Measurements from ENCODE around the gene BMP5. TPM values are rescaled to one million over a fixed set of nuclear protein-coding genes. Genes with fewer than 3 reads are reported as not detected.
A peak's percentile ranks its signal among the peaks of the same experiment; 100 is the strongest.

The BMP5 gene
- total RNA-seq, 2 donors from 2014 or later, result 0.80 to 2.1 TPM

GRCh38 chr6:55866128-55866527, 9.3 kb downstream of the BMP5 start:
- peak; percentile 8 for DNase-seq (ENCODE audit: low spot score)
- intact Hi-C loops (cut with DNase I), result loop anchor here (10.0 kb wide), 1 partner anchor 201 kb away; no protein-coding TSS in a partner anchor
- TF ChIP-seq POLR2A (IDR thresholded peaks at IDR 0.05) (no peak), POLR2AphosphoS5 (IDR thresholded peaks at IDR 0.05) (no peak)
- no peak overlapping the region for H3K4me3 ChIP-seq
- no peaks in the 10 kb centered on the region for H3K36me3 ChIP-seq
- whole genome bisulfite sequencing, result 83% methylated on average over 2 of the region's 2 CpGs
- H3K4me1 ChIP-seq (replicated peaks), result no peaks in the 10 kb centered on the region
- no peaks in the 10 kb centered on the region for H3K9me3 ChIP-seq
- H3K27ac ChIP-seq, result no peak overlapping the region
- no peaks in the 10 kb centered on the region for H3K27me3 ChIP-seq (replicated peaks; ENCODE audit: insufficient read depth)

- no peaks in the 10 kb centered on the region for H3K4me1 ChIP-seq (replicated peaks)
- no peak overlapping the region for H3K27ac ChIP-seq
- intact Hi-C loops (cut with DNase I), result no loop called here
- H3K27me3 ChIP-seq (replicated peaks; ENCODE audit: insufficient read depth), result no peaks in the 10 kb centered on the region
- no peak for TF ChIP-seq CTCF (IDR thresholded peaks at IDR 0.05)
- no peak overlapping the region for H3K4me3 ChIP-seq
- WGBS, result 66% methylated on average over 7 of the region's 7 CpGs
- no peaks in the 10 kb centered on the region for H3K9me3 ChIP-seq
- no peak for DNase-seq (ENCODE audit: low spot score)
- no peaks in the 10 kb centered on the region for H3K36me3 ChIP-seq
Observed at GRCh38 chr6:55853008-55854001, 22.1 kb downstream of the BMP5 start.

- no peak for TF ChIP-seq CTCF (IDR thresholded peaks at IDR 0.05)
- TF ChIP-seq POLR2A (IDR thresholded peaks at IDR 0.05), result no peak
- no peak for TF ChIP-seq POLR2AphosphoS5 (IDR thresholded peaks at IDR 0.05)
- H3K4me3 ChIP-seq, result no peak overlapping the region
- H3K27ac ChIP-seq, result no peak overlapping the region
- H3K36me3 ChIP-seq, result no peaks in the 10 kb centered on the region
- H3K27me3 ChIP-seq (replicated peaks; ENCODE audit: insufficient read depth), result no peaks in the 10 kb centered on the region
- no peaks in the 10 kb centered on the region for H3K4me1 ChIP-seq (replicated peaks)
- DNase-seq (ENCODE audit: low spot score), result no peak
- intact Hi-C loops (cut with DNase I), result no loop called here
- no peaks in the 10 kb centered on the region for H3K9me3 ChIP-seq
Observed at GRCh38 chr6:55841341-55841740, 34.0 kb downstream of the BMP5 start.

GRCh38 chr6:55839080-55839479, 36.3 kb downstream of the BMP5 start:
- Histone ChIP-seq H3K4me1 (replicated peaks) (no peaks in the 10 kb centered on the region), H3K36me3 (no peaks in the 10 kb centered on the region), H3K27ac (no peak overlapping the region), H3K27me3 (replicated peaks; ENCODE audit: insufficient read depth) (no peaks in the 10 kb centered on the region), H3K4me3 (no peak overlapping the region), H3K9me3 (no peaks in the 10 kb centered on the region)
- intact Hi-C loops (cut with DNase I), result no loop called here
- TF ChIP-seq POLR2AphosphoS5 (IDR thresholded peaks at IDR 0.05), result no peak
- no peak for TF ChIP-seq POLR2A (IDR thresholded peaks at IDR 0.05)
- TF ChIP-seq CTCF (IDR thresholded peaks at IDR 0.05), result no peak
- DNase-seq (ENCODE audit: low spot score), result no peak

- Histone ChIP-seq H3K4me1 (replicated peaks) (no peaks in the 10 kb centered on the region), H3K9me3 (no peaks in the 10 kb centered on the region), H3K27me3 (replicated peaks; ENCODE audit: insufficient read depth) (no peaks in the 10 kb centered on the region), H3K27ac (no peak overlapping the region), H3K36me3 (no peaks in the 10 kb centered on the region), H3K4me3 (no peak overlapping the region)
- WGBS, result 63% methylated on average over 4 of the region's 4 CpGs
- DNase-seq (ENCODE audit: low spot score), result no peak
- intact Hi-C loops (cut with DNase I), result no loop called here
- TF ChIP-seq CTCF (IDR thresholded peaks at IDR 0.05) (no peak), POLR2AphosphoS5 (IDR thresholded peaks at IDR 0.05) (no peak), POLR2A (IDR thresholded peaks at IDR 0.05) (no peak)
Observed at GRCh38 chr6:55836945-55837344, 38.4 kb downstream of the BMP5 start.
